SK-N-MC (cell line): ENCODE measurements around the gene SMAD3.

Source experiments
- EZH2 ChIP-seq: fragments of 200-600 bp; sonication (generic); IDR thresholded peaks from one replicate; pipeline ENCODE4 v1.6.1; 2017; ENCODE audit warnings: antibody characterized with exemption
- FOXP2 ChIP-seq: optimal IDR thresholded peaks from 2 replicates; pipeline ENCODE3; 2011; ENCODE audit warnings: mild to moderate bottlenecking, moderate library complexity; ENCODE audit not compliant: insufficient read depth; ENCODE audit errors: extremely low read length, control extremely low read depth
- POLR2AphosphoS5 ChIP-seq: IDR thresholded peaks from 2 replicates; pipeline ENCODE4 v1.6.1; 2012; ENCODE audit warnings: mild to moderate bottlenecking, low read depth, low read length, borderline replicate concordance

DNA sequence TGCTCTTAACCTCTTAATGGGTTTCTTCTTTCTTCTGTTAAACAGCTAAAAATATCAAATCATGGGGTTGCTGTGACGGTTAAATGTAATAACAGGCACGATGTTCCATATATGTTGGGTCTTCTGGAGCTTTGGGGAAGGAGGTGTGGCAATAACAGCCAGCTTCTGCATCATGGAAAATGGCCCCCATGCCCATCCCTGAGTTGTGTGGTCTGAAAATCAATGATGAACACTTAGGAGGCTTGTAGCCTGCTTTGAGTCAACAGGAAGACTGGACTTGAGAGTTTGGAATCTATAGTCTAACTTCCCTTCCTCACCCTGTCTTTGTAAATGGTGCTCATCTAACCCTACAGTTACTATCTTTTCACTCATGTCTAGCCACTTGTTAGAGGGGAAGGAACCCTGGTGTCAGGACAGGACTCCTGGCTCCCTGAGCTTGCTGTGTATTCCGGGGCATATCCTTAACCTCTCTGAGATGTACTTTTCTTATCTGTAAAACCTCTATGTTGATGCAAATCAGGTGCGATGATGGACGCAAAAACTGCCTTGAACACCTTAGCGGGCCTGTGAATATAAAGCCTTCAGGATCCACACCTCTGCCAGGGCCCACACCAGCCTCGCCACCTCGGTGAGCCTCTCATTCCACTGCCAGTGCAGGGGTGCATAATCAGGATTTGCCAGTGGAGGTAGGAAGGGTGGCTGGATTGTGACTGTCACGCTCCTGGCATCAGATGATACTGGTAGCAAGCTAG, 27.5 kb downstream of the SMAD3 start:
- no peak for TF ChIP-seq POLR2AphosphoS5
- TF ChIP-seq EZH2 = no peak
- TF ChIP-seq FOXP2 = no peak
